H54 (cell line): Measurements from ENCODE around the gene FHIT.

Experiments
- DNase-seq: peaks from one replicate; pipeline ENCODE4 v3.0.0; 2011; ENCODE audit warnings: low spot score, mixed read lengths; ENCODE audit not compliant: insufficient read length
- FAIRE-seq: peaks from 3 replicates; lab custom pipeline; 2011; peaks lifted over from hg19 to GRCh38; lab: Jason Lieb, UNC
- POLR2A ChIP-seq: IDR thresholded peaks from 2 replicates; pipeline ENCODE4 v1.6.1; 2011; ENCODE audit warnings: low read depth, mild to moderate bottlenecking, low read length

Gene FHIT

DNA sequence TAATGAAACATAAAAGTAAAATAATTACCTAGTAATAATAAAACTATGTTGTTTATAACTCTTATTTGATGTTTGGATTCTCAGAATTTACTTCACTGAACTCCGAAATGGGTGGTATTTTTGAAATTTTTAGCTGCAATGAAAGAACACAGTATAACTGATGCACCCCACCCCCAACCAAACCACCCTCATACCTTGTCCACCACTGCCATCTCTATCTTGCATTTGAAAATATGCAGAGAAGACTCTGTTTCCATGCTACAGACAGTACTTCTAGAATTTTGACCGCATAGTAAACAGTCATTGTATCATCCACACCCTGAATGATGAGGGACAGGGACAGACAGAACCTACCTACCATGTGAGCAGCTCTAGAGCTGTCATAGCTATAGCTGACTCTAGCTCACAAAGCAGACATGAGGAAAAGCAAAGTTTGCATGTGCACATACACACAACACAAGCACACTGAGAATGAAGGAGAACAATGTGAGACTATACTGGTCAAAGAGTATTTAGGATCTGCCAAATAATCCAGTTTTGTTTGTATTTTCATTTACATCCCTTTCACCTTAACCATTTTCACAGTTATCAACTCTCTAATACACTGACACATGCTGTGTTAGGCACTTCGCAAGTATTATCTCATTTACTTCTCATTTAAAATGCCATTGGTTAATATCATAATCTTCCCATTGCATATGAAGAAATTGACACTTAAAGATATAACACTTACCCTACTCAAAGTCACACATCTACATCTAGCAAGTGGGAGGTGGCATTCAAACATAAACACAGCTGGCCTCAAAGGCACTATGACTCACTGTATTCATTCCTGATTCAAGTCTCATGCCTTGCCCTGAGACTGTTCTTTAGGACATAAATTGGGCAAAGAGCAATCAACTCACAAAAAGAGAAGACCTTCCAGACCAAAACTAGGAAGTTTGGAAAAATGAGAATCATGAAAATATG, 1186.8 kb downstream of the FHIT start:
- FAIRE-seq: peak; percentile 84
- no peak for TF ChIP-seq POLR2A
- no peak for DNase-seq

DNA sequence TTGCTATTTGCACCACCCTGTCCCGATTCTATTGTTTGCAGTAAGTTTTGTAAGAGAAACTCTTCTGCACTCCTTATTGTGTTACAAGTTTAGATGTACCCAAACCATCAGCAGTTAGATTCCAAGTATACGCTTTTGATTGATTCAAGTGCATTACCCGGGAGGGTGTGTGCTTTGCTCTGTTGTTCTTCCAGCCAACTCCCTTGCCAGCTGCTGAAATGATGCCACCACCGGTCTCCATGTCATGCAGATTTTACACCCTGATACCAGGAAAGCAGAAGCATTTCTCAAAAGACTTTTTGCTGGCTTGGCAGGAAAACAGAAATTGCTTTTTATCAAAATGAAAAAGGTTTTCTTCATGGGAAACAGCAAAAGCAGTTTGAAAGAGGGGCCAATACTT, 1194.8 kb downstream of the FHIT start:
- no peak for DNase-seq
- FAIRE-seq: no peak
- no peak for TF ChIP-seq POLR2A

GRCh38 chr3:60055765-60056164, 1195.5 kb downstream of the FHIT start:
- no peak for TF ChIP-seq POLR2A
- no peak for DNase-seq
- no peak for FAIRE-seq

GRCh38 chr3:60053526-60054265, 1197.6 kb downstream of the FHIT start:
- no peak for FAIRE-seq
- no peak for TF ChIP-seq POLR2A
- DNase-seq: no peak

GRCh38 chr3:60048447-60048848, 1202.8 kb downstream of the FHIT start:
- no peak for TF ChIP-seq POLR2A
- FAIRE-seq (no peak), DNase-seq (no peak)

GRCh38 chr3:60047426-60048200, 1203.6 kb downstream of the FHIT start:
- DNase-seq (no peak), FAIRE-seq (no peak)
- TF ChIP-seq POLR2A: no peak

DNA sequence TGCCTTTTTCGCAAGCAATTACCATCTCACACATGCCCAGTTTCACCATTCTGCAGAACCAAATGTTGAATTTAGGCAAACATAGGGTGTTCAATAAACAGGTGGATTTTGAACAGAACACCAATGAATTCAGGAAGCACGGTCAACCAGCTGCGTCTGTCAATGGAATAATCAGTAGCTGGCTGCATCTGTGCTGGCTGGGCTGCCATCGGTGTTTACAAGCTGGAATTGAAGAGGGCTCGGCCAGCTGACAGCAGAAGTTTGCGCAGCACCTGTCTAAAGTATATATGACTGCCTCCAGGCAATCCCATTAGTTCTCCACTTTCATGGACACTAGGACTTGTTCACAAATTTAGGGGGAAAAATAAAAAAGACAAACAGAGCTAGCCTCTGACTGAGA, 1205.0 kb downstream of the FHIT start:
- TF ChIP-seq POLR2A: no peak
- FAIRE-seq (no peak), DNase-seq (no peak)

DNA sequence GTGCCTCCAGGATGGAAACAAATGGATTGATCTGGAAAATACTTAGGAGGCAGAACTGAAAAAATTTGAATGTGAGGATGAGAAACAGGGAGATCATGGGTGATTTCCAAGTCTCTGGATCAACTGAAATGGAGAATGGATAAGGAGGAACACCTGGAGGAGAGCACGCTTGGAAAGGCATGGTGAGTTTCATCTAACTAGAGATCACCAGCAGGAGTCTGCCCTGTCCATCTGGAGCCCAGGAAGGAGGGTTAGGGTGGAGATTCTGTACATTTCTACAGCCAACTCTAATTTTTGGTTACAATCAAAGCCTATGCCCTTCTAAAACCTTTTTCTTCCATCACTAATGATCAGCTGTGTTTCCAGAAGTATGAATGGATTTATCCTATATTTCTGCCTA, 1205.6 kb downstream of the FHIT start:
- no peak for TF ChIP-seq POLR2A
- no peak for FAIRE-seq
- DNase-seq: no peak

- no peak for DNase-seq
- no peak for TF ChIP-seq POLR2A
- no peak for FAIRE-seq
Measured at GRCh38 chr3:60036803-60037202, 1214.4 kb downstream of the FHIT start.

- TF ChIP-seq POLR2A: no peak
- FAIRE-seq (no peak), DNase-seq (no peak)
Measured at GRCh38 chr3:60033901-60034453, 1217.3 kb downstream of the FHIT start.

- no peak for TF ChIP-seq POLR2A
- FAIRE-seq (no peak), DNase-seq (no peak)
Measured at GRCh38 chr3:60030982-60031381, 1220.3 kb downstream of the FHIT start.

DNA sequence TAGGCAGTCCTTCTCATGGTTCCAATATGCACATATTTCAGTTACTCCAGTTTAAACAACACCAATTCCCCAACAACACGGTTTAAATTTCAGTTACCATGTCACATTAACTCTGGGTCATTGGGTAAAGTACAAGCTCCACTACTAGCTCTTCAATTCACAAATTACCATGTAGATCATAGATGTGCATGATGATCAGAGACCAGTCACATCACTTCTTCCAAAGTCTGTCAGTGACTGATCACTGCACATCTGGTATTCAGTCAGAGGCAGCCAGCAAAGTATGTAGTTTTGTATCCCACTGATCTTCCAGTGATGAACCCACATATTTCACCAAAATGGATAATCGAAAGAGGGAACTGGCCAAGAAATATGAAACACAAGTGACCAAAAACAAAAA, 1223.0 kb downstream of the FHIT start:
- TF ChIP-seq POLR2A: no peak
- DNase-seq: no peak
- FAIRE-seq: no peak

DNA sequence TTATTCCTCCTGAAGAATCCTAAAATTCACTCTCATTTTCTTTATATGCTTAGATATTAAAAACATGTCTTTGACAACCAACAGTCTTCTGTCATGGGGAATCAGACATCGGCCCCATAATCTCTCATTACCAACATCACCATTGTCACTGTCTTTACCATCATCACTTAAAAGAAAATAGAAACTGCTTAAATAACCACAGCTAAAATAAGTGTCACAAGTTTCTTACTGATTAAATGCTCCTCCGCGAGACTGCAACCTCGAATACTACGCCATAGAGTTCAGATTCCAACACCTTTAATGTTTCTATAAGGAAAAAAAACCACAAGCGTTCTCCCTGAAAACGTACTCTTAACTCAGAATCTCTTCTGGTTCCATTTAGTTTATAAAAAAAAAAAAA, 1223.9 kb downstream of the FHIT start:
- FAIRE-seq (no peak), DNase-seq (no peak)
- no peak for TF ChIP-seq POLR2A
